ENCODE results near the gene NCOA5. TPM values are rescaled to one million over a fixed set of nuclear protein-coding genes. Genes with fewer than 3 reads are reported as not detected.

The NCOA5 gene
- total RNA-seq, 1 donor from 2014 or later: 26.2 TPM

- Mint-ChIP-seq H3K27me3 (ENCODE audit: low read depth) (peaks cover 42% of the 10 kb centered on the region), H3K36me3 (ENCODE audit: low read depth) (peaks cover 3% of the 10 kb centered on the region), H3K4me1 (ENCODE audit: low read depth) (peaks cover 6% of the 10 kb centered on the region), H3K4me3 (ENCODE audit: unreplicated experiment) (no peak overlapping the region), H3K27ac (ENCODE audit: unreplicated experiment) (peak overlapping the region; percentile 42), H3K9me3 (ENCODE audit: low read depth) (no peaks in the 10 kb centered on the region)
- peak; percentile 25 for DNase-seq (ENCODE audit: low spot score)
- no peak for TF ChIP-seq CTCF (IDR thresholded peaks at IDR 0.05)
Observed at GRCh38 chr20:46123482-46124245, 33.9 kb upstream of the NCOA5 start.

GRCh38 chr20:46122516-46123481 is 33.0 kb upstream of the NCOA5 start:
- no peak overlapping the region for H3K27ac Mint-ChIP-seq (ENCODE audit: unreplicated experiment)
- H3K9me3 Mint-ChIP-seq (ENCODE audit: low read depth): no peaks in the 10 kb centered on the region
- H3K4me3 Mint-ChIP-seq (ENCODE audit: unreplicated experiment): no peak overlapping the region
- H3K27me3 Mint-ChIP-seq (ENCODE audit: low read depth): peaks cover 40% of the 10 kb centered on the region
- TF ChIP-seq CTCF (IDR thresholded peaks at IDR 0.05): no peak
- DNase-seq (ENCODE audit: low spot score): no peak
- H3K36me3 Mint-ChIP-seq (ENCODE audit: low read depth): peaks cover 3% of the 10 kb centered on the region
- H3K4me1 Mint-ChIP-seq (ENCODE audit: low read depth): peaks cover 10% of the 10 kb centered on the region

- Mint-ChIP-seq H3K27ac (ENCODE audit: unreplicated experiment) (no peak overlapping the region), H3K9me3 (ENCODE audit: low read depth) (no peaks in the 10 kb centered on the region), H3K4me3 (ENCODE audit: unreplicated experiment) (no peak overlapping the region), H3K36me3 (ENCODE audit: low read depth) (peaks cover 3% of the 10 kb centered on the region), H3K27me3 (ENCODE audit: low read depth) (peaks cover 35% of the 10 kb centered on the region), H3K4me1 (ENCODE audit: low read depth) (peaks cover 14% of the 10 kb centered on the region)
- no peak for TF ChIP-seq CTCF (IDR thresholded peaks at IDR 0.05)
- no peak for DNase-seq (ENCODE audit: low spot score)
Observed at GRCh38 chr20:46122071-46122470, 32.3 kb upstream of the NCOA5 start.

GRCh38 chr20:46121184-46121930 is 31.6 kb upstream of the NCOA5 start:
- peaks cover 14% of the 10 kb centered on the region for H3K4me1 Mint-ChIP-seq (ENCODE audit: low read depth)
- no peak overlapping the region for H3K4me3 Mint-ChIP-seq (ENCODE audit: unreplicated experiment)
- no peak for TF ChIP-seq CTCF (IDR thresholded peaks at IDR 0.05)
- no peak overlapping the region for H3K27ac Mint-ChIP-seq (ENCODE audit: unreplicated experiment)
- no peak for DNase-seq (ENCODE audit: low spot score)
- H3K36me3 Mint-ChIP-seq (ENCODE audit: low read depth): peaks cover 3% of the 10 kb centered on the region
- peaks cover 31% of the 10 kb centered on the region for H3K27me3 Mint-ChIP-seq (ENCODE audit: low read depth)
- H3K9me3 Mint-ChIP-seq (ENCODE audit: low read depth): no peaks in the 10 kb centered on the region

GRCh38 chr20:46120136-46120535 is 30.4 kb upstream of the NCOA5 start:
- no peak for DNase-seq (ENCODE audit: low spot score)
- Mint-ChIP-seq H3K4me3 (ENCODE audit: unreplicated experiment) (no peak overlapping the region), H3K36me3 (ENCODE audit: low read depth) (peaks cover 3% of the 10 kb centered on the region), H3K27ac (ENCODE audit: unreplicated experiment) (no peak overlapping the region), H3K4me1 (ENCODE audit: low read depth) (peaks cover 14% of the 10 kb centered on the region), H3K9me3 (ENCODE audit: low read depth) (no peaks in the 10 kb centered on the region), H3K27me3 (ENCODE audit: low read depth) (peaks cover 32% of the 10 kb centered on the region)
- no peak for TF ChIP-seq CTCF (IDR thresholded peaks at IDR 0.05)

Measured in chondrocyte (in vitro differentiated cells).